ENCODE results near the gene ROR2. TPM values are rescaled to one million over a fixed set of nuclear protein-coding genes. Genes with fewer than 3 reads are reported as not detected.

Gene ROR2
- total RNA-seq, 1 experiment from 2014 or later: 0.68 TPM

GRCh38 chr9:91814753-91815152, 135.3 kb downstream of the ROR2 start:
- Histone ChIP-seq H3K9me3 (no peaks in the 10 kb centered on the region), H3K36me3 (ENCODE audit: control insufficient read depth, insufficient read depth, low read length) (no peaks in the 10 kb centered on the region), H3K4me1 (no peaks in the 10 kb centered on the region), H3K4me3 (ENCODE audit: low read depth, low read length) (no peak overlapping the region), H3K27me3 (replicated peaks; ENCODE audit: control insufficient read depth, insufficient read depth, low read length) (no peaks in the 10 kb centered on the region)
- ChIA-PET CTCF (no interaction called here), POLR2A (no interaction called here)
- no peak overlapping the region for H3K27ac Mint-ChIP-seq (ENCODE audit: unreplicated experiment)
- no TSS peak for BruUV-seq (replicated peaks)
- no peak for DNase-seq
- H3K27me3 Mint-ChIP-seq (ENCODE audit: insufficient read depth, unreplicated experiment): no peaks in the 10 kb centered on the region
- H3K9me3 Mint-ChIP-seq (ENCODE audit: unreplicated experiment): no peaks in the 10 kb centered on the region
- intact Hi-C loops (cut with micrococcal nuclease; ENCODE audit: unreplicated experiment): no loop called here
- H3K4me1 Mint-ChIP-seq (ENCODE audit: low read depth, unreplicated experiment): no peaks in the 10 kb centered on the region
- H3K36me3 Mint-ChIP-seq (ENCODE audit: insufficient read depth, unreplicated experiment): no peaks in the 10 kb centered on the region
- no peak for TF ChIP-seq CTCF (IDR thresholded peaks at IDR 0.05; ENCODE audit: insufficient read depth in 1 of 2, low read depth in 1 of 2, low read length in 1 of 2, severe bottlenecking in 1 of 2, unreplicated experiment in 1 of 2)
- no peak overlapping the region for H3K4me3 Mint-ChIP-seq (ENCODE audit: unreplicated experiment)

GRCh38 chr9:91814201-91814600, 135.8 kb downstream of the ROR2 start:
- Mint-ChIP-seq H3K4me3 (ENCODE audit: unreplicated experiment) (no peak overlapping the region), H3K27ac (ENCODE audit: unreplicated experiment) (no peak overlapping the region), H3K4me1 (ENCODE audit: low read depth, unreplicated experiment) (no peaks in the 10 kb centered on the region), H3K36me3 (ENCODE audit: insufficient read depth, unreplicated experiment) (no peaks in the 10 kb centered on the region), H3K9me3 (ENCODE audit: unreplicated experiment) (no peaks in the 10 kb centered on the region), H3K27me3 (ENCODE audit: insufficient read depth, unreplicated experiment) (no peaks in the 10 kb centered on the region)
- intact Hi-C loops (cut with micrococcal nuclease; ENCODE audit: unreplicated experiment): no loop called here
- Histone ChIP-seq H3K27me3 (replicated peaks; ENCODE audit: control insufficient read depth, insufficient read depth, low read length) (no peaks in the 10 kb centered on the region), H3K4me3 (ENCODE audit: low read depth, low read length) (no peak overlapping the region), H3K4me1 (no peaks in the 10 kb centered on the region), H3K36me3 (ENCODE audit: control insufficient read depth, insufficient read depth, low read length) (no peaks in the 10 kb centered on the region), H3K9me3 (no peaks in the 10 kb centered on the region)
- BruUV-seq (replicated peaks): no TSS peak
- CTCF ChIA-PET: no interaction called here
- POLR2A ChIA-PET: no interaction called here
- no peak for TF ChIP-seq CTCF (IDR thresholded peaks at IDR 0.05; ENCODE audit: insufficient read depth in 1 of 2, low read depth in 1 of 2, low read length in 1 of 2, severe bottlenecking in 1 of 2, unreplicated experiment in 1 of 2)
- no peak for DNase-seq

GRCh38 chr9:91813176-91813795, 136.7 kb downstream of the ROR2 start:
- no peak overlapping the region for H3K4me3 Mint-ChIP-seq (ENCODE audit: unreplicated experiment)
- no TSS peak for BruUV-seq (replicated peaks)
- no peak for TF ChIP-seq CTCF (IDR thresholded peaks at IDR 0.05; ENCODE audit: insufficient read depth in 1 of 2, low read depth in 1 of 2, low read length in 1 of 2, severe bottlenecking in 1 of 2, unreplicated experiment in 1 of 2)
- H3K27me3 Mint-ChIP-seq (ENCODE audit: insufficient read depth, unreplicated experiment): no peaks in the 10 kb centered on the region
- ChIA-PET CTCF (no interaction called here), POLR2A (no interaction called here)
- Histone ChIP-seq H3K36me3 (ENCODE audit: control insufficient read depth, insufficient read depth, low read length) (no peaks in the 10 kb centered on the region), H3K4me1 (no peaks in the 10 kb centered on the region), H3K4me3 (ENCODE audit: low read depth, low read length) (no peak overlapping the region), H3K27me3 (replicated peaks; ENCODE audit: control insufficient read depth, insufficient read depth, low read length) (no peaks in the 10 kb centered on the region), H3K9me3 (no peaks in the 10 kb centered on the region)
- H3K36me3 Mint-ChIP-seq (ENCODE audit: insufficient read depth, unreplicated experiment): no peaks in the 10 kb centered on the region
- no peak for DNase-seq
- no peak overlapping the region for H3K27ac Mint-ChIP-seq (ENCODE audit: unreplicated experiment)
- intact Hi-C loops (cut with micrococcal nuclease; ENCODE audit: unreplicated experiment): no loop called here
- no peaks in the 10 kb centered on the region for H3K9me3 Mint-ChIP-seq (ENCODE audit: unreplicated experiment)
- H3K4me1 Mint-ChIP-seq (ENCODE audit: low read depth, unreplicated experiment): no peaks in the 10 kb centered on the region
